DMS 273 (cell line): Measurements from ENCODE around the gene GTPBP1.
A peak's percentile ranks its signal among the peaks of the same experiment; 100 is the strongest.

Experiments
- DNase-seq: peaks from one replicate; lab custom pipeline; 2025; ENCODE audit not compliant: unreplicated experiment; lab: John Stamatoyannopoulos, UW

The GTPBP1 gene

GRCh38 chr22:38724926-38725571 lies 19.3 kb downstream of the GTPBP1 start:
- peak; percentile 60 for DNase-seq

- DNase-seq, result no peak
Observed at GRCh38 chr22:38725900-38726655, 20.3 kb downstream of the GTPBP1 start.

GRCh38 chr22:38727123-38727522 lies 21.4 kb downstream of the GTPBP1 start:
- DNase-seq, result no peak

GRCh38 chr22:38727530-38728451 lies 22.0 kb downstream of the GTPBP1 start:
- no peak for DNase-seq

GRCh38 chr22:38728871-38729796 lies 23.4 kb downstream of the GTPBP1 start:
- no peak for DNase-seq

GRCh38 chr22:38729946-38730345 lies 24.2 kb downstream of the GTPBP1 start:
- DNase-seq, result no peak

GRCh38 chr22:38730411-38730871 lies 24.7 kb downstream of the GTPBP1 start:
- no peak for DNase-seq

- DNase-seq, result no peak
Observed at GRCh38 chr22:38731703-38732161, 26.0 kb downstream of the GTPBP1 start.

- DNase-seq, result peak; percentile 52
Observed at GRCh38 chr22:38732251-38732815, 26.6 kb downstream of the GTPBP1 start.

GRCh38 chr22:38733329-38733723 lies 27.6 kb downstream of the GTPBP1 start:
- DNase-seq, result peak; percentile 72

- DNase-seq, result peak; percentile 88
Observed at GRCh38 chr22:38733724-38734381, 28.1 kb downstream of the GTPBP1 start.

GRCh38 chr22:38734421-38735100 lies 28.8 kb downstream of the GTPBP1 start:
- no peak for DNase-seq

- no peak for DNase-seq
Observed at GRCh38 chr22:38735126-38735464, 29.4 kb downstream of the GTPBP1 start.

GRCh38 chr22:38735465-38736256 lies 29.9 kb downstream of the GTPBP1 start:
- no peak for DNase-seq

- DNase-seq, result no peak
Observed at GRCh38 chr22:38736257-38736570, 30.5 kb downstream of the GTPBP1 start.

GRCh38 chr22:38737302-38738060 lies 31.7 kb downstream of the GTPBP1 start:
- no peak for DNase-seq

- DNase-seq, result no peak
Observed at GRCh38 chr22:38738475-38739070, 32.8 kb downstream of the GTPBP1 start.
